Lower leg skin (tissue), 4 donors: ENCODE measurements around the gene NCAPG. TPM values are rescaled to one million over a fixed set of nuclear protein-coding genes. Genes with fewer than 3 reads are reported as not detected.
A peak's percentile ranks its signal among the peaks of the same experiment; 100 is the strongest.
"Not testable (repeated sequence)": the region's sequence is repeated elsewhere in the genome, so short reads cannot be mapped to it uniquely, and the experiment has no call there.

Experiments
- DNase-seq, 2 donors: peaks; one replicate each; pipeline ENCODE4 v3.0.0-alpha.2; 2019; ENCODE audit warnings: low spot score in 2 of 2
- H3K4me3 ChIP-seq: fragments of 200-600 bp; sonication (generic); 2 replicates; pipeline ENCODE4 v1.5.1; 2017; ENCODE audit warnings: mild to moderate bottlenecking, low read depth; ENCODE audit not compliant: poor library complexity, severe bottlenecking
- POLR2A ChIP-seq, 2 donors: fragments of 450-650 bp; IDR thresholded peaks; one replicate each; pipeline ENCODE4 v1.6.1; 2016 to 2017; ENCODE audit warnings: antibody characterized with exemption in 2 of 2, mild to moderate bottlenecking in 1 of 2, moderate library complexity in 1 of 2
- WGBS, 2 donors: methylation state at CpG; one replicate each; pipeline ENCODE4 v1.1.5; 2018; 5-methylcytosine and 5-hydroxymethylcytosine counted together
- intact Hi-C: fragments of 100-400 bp; cut with DNase I; formaldehyde crosslinking; loops from one replicate; pipeline ENCODE4 v1.15.0; 2023; ENCODE audit warnings: low total_unique reads
- total RNA-seq, 4 donors: library from RNA; depleted of rRNA; stranded (reverse); fragments of >200 nt; gene quantifications; one replicate each; pipeline ENCODE4 v1.1.0, GENCODE V29; 2016
- TF ChIP-seq, protein P1 (sequence below), 3 donors: fragments of 450-650 bp; IDR thresholded peaks; one replicate each; pipeline ENCODE4 v1.5.1; 2016; ENCODE audit warnings: antibody characterized with exemption in 3 of 3, mild to moderate bottlenecking in 3 of 3, moderate library complexity in 2 of 3

NCAPG gene
- total RNA-seq, 4 donors from 2014 or later: 0.34 to 5.3 (median 1.8) TPM

DNA sequence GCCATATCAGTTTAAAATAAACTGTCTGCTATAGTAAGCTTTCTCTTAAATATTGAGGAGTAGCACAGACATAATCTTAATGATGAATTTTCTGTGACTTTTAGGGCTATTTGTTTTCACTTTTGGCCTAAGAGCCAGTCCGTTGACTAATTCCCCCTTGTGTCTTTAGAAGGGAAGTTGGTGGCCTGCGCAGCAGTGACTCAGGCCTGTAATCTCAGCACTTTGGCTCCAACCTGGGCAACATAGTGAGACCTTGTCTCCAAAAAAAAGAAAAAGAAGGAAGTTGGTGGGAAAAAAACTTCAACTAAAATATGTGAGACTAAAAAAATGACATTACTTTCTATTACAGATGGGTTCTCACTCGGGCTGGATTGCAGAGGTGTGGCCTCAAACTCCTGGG is 3.4 kb downstream of the NCAPG start:
- DNase-seq: no peak
- intact Hi-C loops: loop anchor here (10.0 kb wide), 2 partner anchors 551 to 781 kb away; no protein-coding TSS in a partner anchor
- WGBS, 2 donors: 73 to 79% methylated on average over 3 of the region's 3 CpGs
- TF ChIP-seq, protein P1, sequence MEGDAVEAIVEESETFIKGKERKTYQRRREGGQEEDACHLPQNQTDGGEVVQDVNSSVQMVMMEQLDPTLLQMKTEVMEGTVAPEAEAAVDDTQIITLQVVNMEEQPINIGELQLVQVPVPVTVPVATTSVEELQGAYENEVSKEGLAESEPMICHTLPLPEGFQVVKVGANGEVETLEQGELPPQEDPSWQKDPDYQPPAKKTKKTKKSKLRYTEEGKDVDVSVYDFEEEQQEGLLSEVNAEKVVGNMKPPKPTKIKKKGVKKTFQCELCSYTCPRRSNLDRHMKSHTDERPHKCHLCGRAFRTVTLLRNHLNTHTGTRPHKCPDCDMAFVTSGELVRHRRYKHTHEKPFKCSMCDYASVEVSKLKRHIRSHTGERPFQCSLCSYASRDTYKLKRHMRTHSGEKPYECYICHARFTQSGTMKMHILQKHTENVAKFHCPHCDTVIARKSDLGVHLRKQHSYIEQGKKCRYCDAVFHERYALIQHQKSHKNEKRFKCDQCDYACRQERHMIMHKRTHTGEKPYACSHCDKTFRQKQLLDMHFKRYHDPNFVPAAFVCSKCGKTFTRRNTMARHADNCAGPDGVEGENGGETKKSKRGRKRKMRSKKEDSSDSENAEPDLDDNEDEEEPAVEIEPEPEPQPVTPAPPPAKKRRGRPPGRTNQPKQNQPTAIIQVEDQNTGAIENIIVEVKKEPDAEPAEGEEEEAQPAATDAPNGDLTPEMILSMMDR (IDR thresholded peaks at IDR 0.05): no peak
- TF ChIP-seq POLR2A (IDR thresholded peaks at IDR 0.05): no peak
- H3K4me3 ChIP-seq: no peak overlapping the region

- DNase-seq: no peak
- WGBS, 2 donors: 93% methylated on average over 12 of the region's 12 CpGs
- H3K4me3 ChIP-seq: no peak overlapping the region
- no peak for TF ChIP-seq POLR2A (IDR thresholded peaks at IDR 0.05)
- TF ChIP-seq, protein P1 (IDR thresholded peaks at IDR 0.05): no peak
- intact Hi-C loops: loop anchor here (10.0 kb wide), 2 partner anchors 549 to 779 kb away; no protein-coding TSS in a partner anchor
Observed at GRCh38 chr4:17816142-17816541, 5.4 kb downstream of the NCAPG start.

- WGBS, 2 donors: 56 to 57% methylated on average over 5 of the region's 5 CpGs
- H3K4me3 ChIP-seq: no peak overlapping the region
- intact Hi-C loops: loop anchor here (10.0 kb wide), 2 partner anchors 548 to 778 kb away; no protein-coding TSS in a partner anchor
- no peak for DNase-seq
- TF ChIP-seq POLR2A (IDR thresholded peaks at IDR 0.05): no peak
- TF ChIP-seq, protein P1 (IDR thresholded peaks at IDR 0.05): peak in 1 of 3 donors; percentile 34
Observed at GRCh38 chr4:17817027-17817426, 6.2 kb downstream of the NCAPG start.

DNA sequence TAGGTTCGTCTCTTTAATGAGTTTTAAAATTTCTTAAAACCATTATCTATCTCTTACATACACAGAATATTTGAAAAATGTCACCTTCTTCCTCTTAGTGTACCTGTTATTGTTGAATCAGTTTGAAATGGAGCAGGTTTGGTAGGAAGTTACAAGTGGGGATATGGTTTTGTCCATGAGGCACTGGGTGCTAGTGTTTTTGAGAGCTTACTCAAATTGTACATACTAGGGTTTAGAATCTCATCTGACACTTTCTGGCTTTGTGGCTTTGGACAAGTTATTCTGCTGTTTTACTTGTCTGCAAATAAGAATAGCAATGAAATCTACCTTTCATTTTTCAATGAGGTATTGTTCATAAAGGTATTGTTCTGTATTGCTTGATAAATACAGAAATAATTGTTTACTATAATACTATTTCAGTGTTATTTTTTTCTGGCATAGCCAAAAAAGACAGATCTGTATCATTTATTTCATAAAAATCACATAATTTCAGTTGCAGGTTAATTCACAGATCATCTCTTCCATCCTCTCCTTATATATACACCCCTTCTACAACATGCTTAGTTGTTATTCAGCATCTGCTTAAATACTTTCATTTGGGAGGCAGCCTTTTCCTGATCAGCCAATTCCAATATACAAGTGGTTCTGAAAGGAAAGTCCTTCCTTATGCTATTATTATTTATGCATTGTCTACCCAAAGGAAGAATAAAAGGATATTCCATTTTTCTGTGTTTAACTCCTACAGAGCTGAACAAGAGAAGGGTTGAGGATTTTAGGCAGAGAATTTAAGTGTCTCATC is 13.3 kb downstream of the NCAPG start:
- TF ChIP-seq, protein P1 (IDR thresholded peaks at IDR 0.05): no peak
- TF ChIP-seq POLR2A (IDR thresholded peaks at IDR 0.05): no peak
- H3K4me3 ChIP-seq: no peak overlapping the region
- 83 to 88% methylated on average over 1 of the region's 1 CpG for WGBS, 2 donors
- DNase-seq: no peak
- intact Hi-C loops: no loop called here

- intact Hi-C loops: no loop called here
- no peak overlapping the region for H3K4me3 ChIP-seq
Observed at GRCh38 chr4:17846266-17846665, 35.5 kb downstream of the NCAPG start.

GRCh38 chr4:17850295-17850694 is 39.5 kb downstream of the NCAPG start:
- DNase-seq, H3K4me3 ChIP-seq, intact Hi-C loops: not testable (repeated sequence)
- WGBS, 2 donors: 95 to 100% methylated on average over 1 of the region's 1 CpG

More at GRCh38 chr4:17846266-17846665, 35.5 kb downstream of the NCAPG start:
- WGBS, 2 donors: 83 to 84% methylated on average over 2 of the region's 2 CpGs
- no peak for DNase-seq
- TF ChIP-seq POLR2A (IDR thresholded peaks at IDR 0.05): no peak
